Mammary epithelial cell (primary cell): Measurements from ENCODE around the gene RBM39.

Experiments
- CTCF ChIP-seq, 2 donors: IDR thresholded peaks in 1 of 2; conservative IDR thresholded peaks in 1 of 2; 2 replicates each; pipeline ENCODE4 v1.5.1; 2011 to 2012; ENCODE audit warnings: inconsistent platforms in 2 of 2, low read length in 2 of 2, mild to moderate bottlenecking in 2 of 2, control low read depth in 1 of 2, low read depth in 1 of 2; ENCODE audit not compliant: insufficient read depth in 1 of 2; ENCODE audit errors: extremely low read depth in 1 of 2
- EZH2 ChIP-seq: IDR thresholded peaks from 2 replicates; pipeline ENCODE4 v1.6.1; 2012; ENCODE audit warnings: low read length, inconsistent platforms, borderline replicate concordance

GRCh38 chr20:35663516-35664465 is 78.3 kb downstream of the RBM39 start:
- no peak for TF ChIP-seq CTCF (conservative IDR thresholded peaks at IDR 0.05 in 1 of 2, IDR thresholded peaks at IDR 0.05 in 1 of 2; ENCODE audit: extremely low read depth in 1 of 2, insufficient read depth in 1 of 2, low read depth in 1 of 2, low read length in 2 of 2)
- no peak for TF ChIP-seq EZH2
